HepG2 (cell line): ENCODE measurements around the gene NFKB2. TPM values are rescaled to one million over a fixed set of nuclear protein-coding genes. Genes with fewer than 3 reads are reported as not detected.

ENCODE experiments used
- ATAD3A ChIP-seq: sonication (generic); formaldehyde crosslinking; IDR thresholded peaks from 2 replicates; pipeline ENCODE4 v1.4.0; 2020; ENCODE audit warnings: missing genetic modification reagents
- FOXJ3 ChIP-seq: sonication (generic); formaldehyde crosslinking; IDR thresholded peaks from 2 replicates; pipeline ENCODE4 v1.4.0; 2020; ENCODE audit warnings: missing genetic modification reagents, mild to moderate bottlenecking, borderline replicate concordance
- HNRNPLL ChIP-seq: fragments of 200-400 bp; formaldehyde crosslinking; IDR thresholded peaks from 2 replicates; pipeline ENCODE4 v1.6.1; 2017; ENCODE audit warnings: mild to moderate bottlenecking, low read depth, low read length; ENCODE audit not compliant: poor library complexity, severe bottlenecking
- KDM1A ChIP-seq: IDR thresholded peaks from 2 replicates; pipeline ENCODE4 v1.6.1; 2016; ENCODE audit warnings: missing compliant biosample characterization
- KLF15 ChIP-seq: sonication (generic); formaldehyde crosslinking; IDR thresholded peaks from 2 replicates; pipeline ENCODE4 v1.8.1; 2023; ENCODE audit warnings: borderline replicate concordance, mild to moderate bottlenecking, inconsistent platforms, missing genetic modification reagents, mixed read lengths
- MAFF ChIP-seq: IDR thresholded peaks from 2 replicates; pipeline ENCODE4 v1.6.1; 2011; ENCODE audit warnings: low read depth, low read length, improper control_type of control experiment
- MED1 ChIP-seq: sonication (generic); formaldehyde crosslinking; IDR thresholded peaks from 2 replicates; pipeline ENCODE4 v1.4.0; 2020; ENCODE audit warnings: missing genetic modification reagents
- MTA1 ChIP-seq: sonication (generic); formaldehyde crosslinking; IDR thresholded peaks from 2 replicates; pipeline ENCODE4 v1.4.0; 2020; ENCODE audit warnings: missing genetic modification reagents, mild to moderate bottlenecking, borderline replicate concordance
- PHF20 ChIP-seq: sonication (generic); formaldehyde crosslinking; IDR thresholded peaks from 2 replicates; pipeline ENCODE4 v1.5.0; 2020; ENCODE audit warnings: mild to moderate bottlenecking, missing genetic modification reagents
- SAP130 ChIP-seq: IDR thresholded peaks from 2 replicates; pipeline ENCODE4 v1.6.1; 2016; ENCODE audit warnings: low read depth
- STAT5B ChIP-seq: sonication (generic); formaldehyde crosslinking; IDR thresholded peaks from 2 replicates; pipeline ENCODE4 v1.4.0; 2020; ENCODE audit warnings: missing genetic modification reagents
- TCF7 ChIP-seq: sonication (generic); IDR thresholded peaks from 2 replicates; pipeline ENCODE4 v1.6.1; 2016; ENCODE audit warnings: antibody characterized with exemption, low read depth
- THAP9 ChIP-seq: sonication (generic); formaldehyde crosslinking; IDR thresholded peaks from 2 replicates; pipeline ENCODE4; 2020; ENCODE audit warnings: missing genetic modification reagents, mild to moderate bottlenecking, borderline replicate concordance
- ZNF230 ChIP-seq: sonication (generic); formaldehyde crosslinking; IDR thresholded peaks from 2 replicates; pipeline ENCODE4 v1.4.0; 2020; ENCODE audit warnings: mild to moderate bottlenecking, missing genetic modification reagents
- ZNF260 ChIP-seq: sonication (generic); formaldehyde crosslinking; IDR thresholded peaks from 2 replicates; pipeline ENCODE4 v1.4.0; 2020; ENCODE audit warnings: missing genetic modification reagents, low read depth, mild to moderate bottlenecking, borderline replicate concordance
- ZNF703 ChIP-seq: sonication (generic); formaldehyde crosslinking; IDR thresholded peaks from 2 replicates; pipeline ENCODE4 v1.5.1; 2020; ENCODE audit warnings: missing genetic modification reagents, mild to moderate bottlenecking, moderate library complexity, borderline replicate concordance
- ZNF788 ChIP-seq: sonication (generic); formaldehyde crosslinking; IDR thresholded peaks from 2 replicates; pipeline ENCODE4 v1.5.0; 2020; ENCODE audit warnings: mild to moderate bottlenecking, missing genetic modification reagents, borderline replicate concordance
- polyA plus RNA-seq, 8 experiments: library from polyadenylated mRNA; depleted of rRNA in 3 of 8; stranded (reverse) in 7 of 8; unstranded in 1 of 8; fragments of >200 nt; fragmentation: Illumina TruSeq in 4 of 8; extraction: Trizol in 4 of 8; gene quantifications; 2 replicates each; pipeline versions ENCODE4 v1.2.1 to v1.2.3, GENCODE V29; 2011 to 2016; ENCODE audit warnings: low read depth in 4 of 8, missing spikeins in 1 of 8, mixed read lengths in 1 of 8; ENCODE audit not compliant: insufficient read depth in 1 of 8
- total RNA-seq, 5 experiments: library from RNA; depleted of rRNA; stranded (reverse); fragments of >200 nt; fragmentation: Illumina TruSeq; extraction: Trizol; gene quantifications; 2 replicates each; pipeline ENCODE4 v1.2.3, GENCODE V29; 2016; ENCODE audit warnings: low read depth in 1 of 5
- TF ChIP-seq, protein P1 (sequence below): sonication (generic); formaldehyde crosslinking; IDR thresholded peaks from 2 replicates; pipeline ENCODE4 v1.4.0; 2020; ENCODE audit warnings: missing genetic modification reagents
- TF ChIP-seq, protein P2 (sequence below), 2 experiments: sonication (generic) in 1 of 2; formaldehyde crosslinking in 1 of 2; IDR thresholded peaks; 2 replicates each; pipeline versions ENCODE4 v1.4.0 to v1.6.1; 2018 to 2020; ENCODE audit warnings: missing genetic modification reagents in 2 of 2, borderline replicate concordance in 1 of 2, low read depth in 1 of 2, mild to moderate bottlenecking in 1 of 2, missing biosample characterization in 1 of 2
- TF ChIP-seq, protein P3 (sequence below): sonication (generic); formaldehyde crosslinking; IDR thresholded peaks from 2 replicates; pipeline ENCODE4 v1.4.0; 2020; ENCODE audit warnings: missing genetic modification reagents

NFKB2 gene
- total and polyA plus RNA-seq, 2 of the 13 experiments (the other 11 are each of a cell fraction or from before 2014, with no cell fraction given): 7.7 to 12.5 TPM

DNA sequence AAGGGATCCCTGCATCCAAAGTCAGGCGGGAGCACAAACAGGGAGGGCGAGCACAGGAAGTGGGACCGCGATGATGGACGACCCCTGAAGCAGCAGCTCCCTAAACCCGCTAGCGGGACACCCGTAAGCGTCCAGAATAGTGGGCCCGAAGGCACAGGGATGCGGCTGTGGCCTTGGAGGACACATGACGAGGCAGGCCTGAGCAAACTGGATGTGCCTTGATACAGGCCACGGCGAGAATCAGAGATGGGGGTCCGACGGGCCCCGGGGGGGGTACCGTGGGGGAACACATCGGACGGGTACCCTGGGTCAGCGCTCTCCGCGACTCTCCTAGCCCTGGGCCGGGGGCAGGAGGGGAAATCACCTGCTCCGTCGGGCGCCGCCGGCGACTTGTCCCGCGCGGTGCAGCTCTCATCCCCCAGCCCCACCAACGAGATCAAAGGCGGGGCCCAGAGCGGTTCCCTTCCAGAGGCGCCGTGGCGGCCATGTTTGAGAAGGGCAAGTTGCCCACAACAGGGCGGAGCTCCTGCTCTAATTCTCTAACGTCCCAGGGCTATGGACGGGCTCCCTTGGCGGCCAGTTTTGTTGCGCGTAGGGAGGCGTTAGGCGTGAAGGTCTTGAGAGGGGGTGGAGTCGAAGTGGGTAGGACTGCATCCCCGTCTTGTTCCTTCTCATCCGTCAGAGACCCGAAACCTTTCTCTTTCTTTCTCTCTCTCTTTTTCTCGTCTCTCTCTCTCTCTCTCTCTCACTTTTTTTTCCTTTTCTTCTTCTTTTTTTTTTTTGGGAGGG lies 36.9 kb downstream of the NFKB2 start, which contains the start of gene CUEDC2 (continued):
- TF ChIP-seq, protein P1, sequence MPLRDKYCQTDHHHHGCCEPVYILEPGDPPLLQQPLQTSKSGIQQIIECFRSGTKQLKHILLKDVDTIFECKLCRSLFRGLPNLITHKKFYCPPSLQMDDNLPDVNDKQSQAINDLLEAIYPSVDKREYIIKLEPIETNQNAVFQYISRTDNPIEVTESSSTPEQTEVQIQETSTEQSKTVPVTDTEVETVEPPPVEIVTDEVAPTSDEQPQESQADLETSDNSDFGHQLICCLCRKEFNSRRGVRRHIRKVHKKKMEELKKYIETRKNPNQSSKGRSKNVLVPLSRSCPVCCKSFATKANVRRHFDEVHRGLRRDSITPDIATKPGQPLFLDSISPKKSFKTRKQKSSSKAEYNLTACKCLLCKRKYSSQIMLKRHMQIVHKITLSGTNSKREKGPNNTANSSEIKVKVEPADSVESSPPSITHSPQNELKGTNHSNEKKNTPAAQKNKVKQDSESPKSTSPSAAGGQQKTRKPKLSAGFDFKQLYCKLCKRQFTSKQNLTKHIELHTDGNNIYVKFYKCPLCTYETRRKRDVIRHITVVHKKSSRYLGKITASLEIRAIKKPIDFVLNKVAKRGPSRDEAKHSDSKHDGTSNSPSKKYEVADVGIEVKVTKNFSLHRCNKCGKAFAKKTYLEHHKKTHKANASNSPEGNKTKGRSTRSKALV (CRISPR knock-in tag): no peak
- no peak for TF ChIP-seq KDM1A (CRISPR knock-in tag)
- TF ChIP-seq ZNF230 (CRISPR knock-in tag): peak; percentile 42; the same call in 1 of the 2 replicates
- TF ChIP-seq MED1 (CRISPR knock-in tag): peak; percentile 73
- TF ChIP-seq THAP9: peak; percentile 95
- TF ChIP-seq ZNF260 (CRISPR knock-in tag): no peak
- TF ChIP-seq PHF20 (CRISPR knock-in tag): peak; percentile 80
- TF ChIP-seq STAT5B (CRISPR knock-in tag): no peak
- TF ChIP-seq, protein P2, sequence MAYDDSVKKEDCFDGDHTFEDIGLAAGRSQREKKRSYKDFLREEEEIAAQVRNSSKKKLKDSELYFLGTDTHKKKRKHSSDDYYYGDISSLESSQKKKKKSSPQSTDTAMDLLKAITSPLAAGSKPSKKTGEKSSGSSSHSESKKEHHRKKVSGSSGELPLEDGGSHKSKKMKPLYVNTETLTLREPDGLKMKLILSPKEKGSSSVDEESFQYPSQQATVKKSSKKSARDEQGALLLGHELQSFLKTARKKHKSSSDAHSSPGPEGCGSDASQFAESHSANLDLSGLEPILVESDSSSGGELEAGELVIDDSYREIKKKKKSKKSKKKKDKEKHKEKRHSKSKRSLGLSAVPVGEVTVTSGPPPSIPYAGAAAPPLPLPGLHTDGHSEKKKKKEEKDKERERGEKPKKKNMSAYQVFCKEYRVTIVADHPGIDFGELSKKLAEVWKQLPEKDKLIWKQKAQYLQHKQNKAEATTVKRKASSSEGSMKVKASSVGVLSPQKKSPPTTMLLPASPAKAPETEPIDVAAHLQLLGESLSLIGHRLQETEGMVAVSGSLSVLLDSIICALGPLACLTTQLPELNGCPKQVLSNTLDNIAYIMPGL (CRISPR knock-in tag; IDR thresholded peaks at IDR 0.05; ENCODE audit: borderline replicate concordance in 1 of 2, low read depth in 1 of 2): peak in 1 of 2 experiments; percentile 81; a peak in 3 of 4 replicates
- TF ChIP-seq MAFF: no peak
- no peak for TF ChIP-seq KLF15
- TF ChIP-seq, protein P3, sequence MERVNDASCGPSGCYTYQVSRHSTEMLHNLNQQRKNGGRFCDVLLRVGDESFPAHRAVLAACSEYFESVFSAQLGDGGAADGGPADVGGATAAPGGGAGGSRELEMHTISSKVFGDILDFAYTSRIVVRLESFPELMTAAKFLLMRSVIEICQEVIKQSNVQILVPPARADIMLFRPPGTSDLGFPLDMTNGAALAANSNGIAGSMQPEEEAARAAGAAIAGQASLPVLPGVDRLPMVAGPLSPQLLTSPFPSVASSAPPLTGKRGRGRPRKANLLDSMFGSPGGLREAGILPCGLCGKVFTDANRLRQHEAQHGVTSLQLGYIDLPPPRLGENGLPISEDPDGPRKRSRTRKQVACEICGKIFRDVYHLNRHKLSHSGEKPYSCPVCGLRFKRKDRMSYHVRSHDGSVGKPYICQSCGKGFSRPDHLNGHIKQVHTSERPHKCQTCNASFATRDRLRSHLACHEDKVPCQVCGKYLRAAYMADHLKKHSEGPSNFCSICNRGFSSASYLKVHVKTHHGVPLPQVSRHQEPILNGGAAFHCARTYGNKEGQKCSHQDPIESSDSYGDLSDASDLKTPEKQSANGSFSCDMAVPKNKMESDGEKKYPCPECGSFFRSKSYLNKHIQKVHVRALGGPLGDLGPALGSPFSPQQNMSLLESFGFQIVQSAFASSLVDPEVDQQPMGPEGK: peak; percentile 85
- peak; percentile 85; the same call in 1 of the 2 replicates for TF ChIP-seq ZNF788 (CRISPR knock-in tag)
- no peak for TF ChIP-seq ATAD3A (CRISPR knock-in tag)
- peak; percentile 37; the same call in 1 of the 2 replicates for TF ChIP-seq MTA1 (CRISPR knock-in tag)
- TF ChIP-seq HNRNPLL: peak; percentile 73
- TF ChIP-seq SAP130 (CRISPR knock-in tag): peak; percentile 88
- TF ChIP-seq TCF7: peak; percentile 80
- 0 out of 2 replicates have a peak, but pooled peaks have one; percentile 27 for TF ChIP-seq ZNF703 (CRISPR knock-in tag)
- no peak; the same call in 1 of the 2 replicates for TF ChIP-seq FOXJ3
